Lung (tissue), 12 donors: ENCODE data around the gene PDE6G. TPM values are rescaled to one million over a fixed set of nuclear protein-coding genes. Genes with fewer than 3 reads are reported as not detected.
"Not testable (repeated sequence)": the region's sequence is repeated elsewhere in the genome, so short reads cannot be mapped to it uniquely, and the experiment has no call there.

Source experiments
- ATAC-seq: fragments of 200-7000 bp; cut with Tn5 transposase; one replicate; pipeline ENCODE4 v1.9.1; 2020; ENCODE audit warnings: moderate number of reproducible peaks; ENCODE audit not compliant: insufficient read depth, low FRiP score
- DNase-seq, 3 donors: peaks; one replicate each; pipeline ENCODE4 v3.0.0-alpha.2; 2013 to 2017
- H3K27ac ChIP-seq, 2 donors: one replicate each; pipeline ENCODE4 v1.5.1; 2013; ENCODE audit warnings: mild to moderate bottlenecking in 2 of 2, moderate library complexity in 2 of 2, control low read depth in 1 of 2, inconsistent platforms in 1 of 2, low read depth in 1 of 2, low read length in 1 of 2
- H3K27me3 ChIP-seq, 3 donors: one replicate each; pipeline ENCODE4 v1.5.1; 2013; ENCODE audit warnings: low read length in 2 of 3; ENCODE audit not compliant: control insufficient read depth in 3 of 3, insufficient read depth in 3 of 3
- H3K36me3 ChIP-seq, 4 donors: one replicate each; pipeline ENCODE4 v1.5.1; 2013; ENCODE audit warnings: low read length in 4 of 4, mild to moderate bottlenecking in 1 of 4, moderate library complexity in 1 of 4; ENCODE audit not compliant: control insufficient read depth in 4 of 4, insufficient read depth in 4 of 4
- H3K4me1 ChIP-seq, 5 donors: one replicate each; pipeline ENCODE4 v1.5.1; 2013; ENCODE audit warnings: low read length in 5 of 5, mild to moderate bottlenecking in 2 of 5, moderate library complexity in 1 of 5; ENCODE audit not compliant: control insufficient read depth in 5 of 5, insufficient read depth in 5 of 5
- H3K4me3 ChIP-seq: one replicate; pipeline ENCODE4 v1.5.1; 2013; ENCODE audit warnings: mild to moderate bottlenecking, control low read depth, moderate library complexity
- H3K9ac ChIP-seq, 2 donors: one replicate each; pipeline ENCODE4 v1.5.1; 2013; ENCODE audit warnings: low read length in 2 of 2, control low read depth in 1 of 2; ENCODE audit not compliant: insufficient read depth in 1 of 2
- H3K9me3 ChIP-seq, 4 donors: one replicate each; pipeline ENCODE4 v1.5.1; 2013; ENCODE audit warnings: low read length in 3 of 4, mild to moderate bottlenecking in 1 of 4, moderate library complexity in 1 of 4; ENCODE audit not compliant: control insufficient read depth in 4 of 4, insufficient read depth in 3 of 4
- CTCF ChIP-seq: IDR thresholded peaks from 2 replicates; pipeline ENCODE4 v1.5.1; 2012; ENCODE audit warnings: mild to moderate bottlenecking; ENCODE audit errors: control extremely low read depth, extremely low read depth
- WGBS, 2 donors: extraction: QIAGEN DNeasy Blood & Tissue Kit; methylation state at CpG; one replicate each; pipeline ENCODE4 v1.1.7; 2013; 5-methylcytosine and 5-hydroxymethylcytosine counted together
- polyA plus RNA-seq, 2 donors: library from polyadenylated mRNA; stranded (reverse); fragments of 200-250 nt; gene quantifications; one replicate each; pipeline ENCODE4 v1.2.1, GENCODE V29; 2013
- total RNA-seq, 2 donors: library from RNA; depleted of rRNA in 1 of 2; stranded (reverse); fragments of >200 nt in 1 of 2; gene quantifications; one replicate each; pipeline ENCODE4 v1.2.1, GENCODE V29; 2014 to 2021
- donor health status: control.
- donor health status: control.
- donor health status: Bipolar disorder and iron deficiency.
- donor health status: healthy.
- donor health status: DM: yes; HTN: yes; CAD: no.

The PDE6G gene
- total and polyA plus RNA-seq, 4 donors: 1.8 to 2.1 (median 1.8) TPM; not detected in 1

- 80 to 90% methylated on average over 11 of the region's 11 CpGs for WGBS, 2 donors
- H3K27me3 ChIP-seq: no peaks in the 10 kb centered on the region
- H3K36me3 ChIP-seq: peaks cover 34 to 44% (median 39%) of the 10 kb centered on the region in 4 donors
- no peak overlapping the region for H3K4me3 ChIP-seq
- no peak for TF ChIP-seq CTCF
- DNase-seq (peak; percentile 66 to 91 (median 85)), ATAC-seq (no peak)
- H3K27ac ChIP-seq: peak overlapping the region in 1 of 2 donors; percentile 55
- peak overlapping the region in 1 of 2 donors; percentile 14 for H3K9ac ChIP-seq
- H3K4me1 ChIP-seq: peaks cover 0 to 15% (median 8%) of the 10 kb centered on the region in 5 donors
- no peaks in the 10 kb centered on the region for H3K9me3 ChIP-seq
Measured at GRCh38 chr17:81621494-81622130, 34.7 kb downstream of the PDE6G start.

- peaks cover 0 to 15% (median 12%) of the 10 kb centered on the region in 5 donors for H3K4me1 ChIP-seq
- not testable (repeated sequence) for DNase-seq
Measured at GRCh38 chr17:81618307-81618706, 38.0 kb downstream of the PDE6G start.

DNA sequence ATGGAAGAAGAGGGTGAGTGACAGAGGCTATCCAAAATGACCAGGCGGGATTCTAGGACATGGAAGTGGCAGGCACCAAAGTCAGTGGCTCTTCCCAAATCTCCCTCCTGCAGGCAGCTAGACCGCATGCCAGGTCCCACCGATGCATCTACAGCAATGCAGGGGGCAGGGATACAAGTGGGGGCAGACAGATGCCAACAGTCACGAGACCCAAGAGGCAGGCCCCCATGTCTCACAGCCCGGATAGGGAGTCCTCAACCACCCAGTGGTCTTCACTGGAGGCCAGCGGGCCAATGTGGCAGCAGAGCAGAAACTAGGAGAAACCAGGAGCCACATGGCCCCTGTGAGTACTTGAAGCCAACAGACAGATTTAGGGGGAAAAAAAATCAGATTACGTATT, 39.5 kb downstream of the PDE6G start:
- no peak for TF ChIP-seq CTCF
- no peaks in the 10 kb centered on the region for H3K9me3 ChIP-seq
- H3K27ac ChIP-seq: no peak overlapping the region
- 60 to 78% methylated on average over 7 of the region's 7 CpGs for WGBS, 2 donors
- H3K36me3 ChIP-seq: peaks cover 4 to 39% (median 27%) of the 10 kb centered on the region in 4 donors
- no peak for ATAC-seq
- H3K27me3 ChIP-seq: no peaks in the 10 kb centered on the region
- no peak overlapping the region for H3K9ac ChIP-seq
- no peak for DNase-seq
- no peak overlapping the region for H3K4me3 ChIP-seq
- peaks cover 0 to 12% (median 8%) of the 10 kb centered on the region in 5 donors for H3K4me1 ChIP-seq

More at GRCh38 chr17:81618307-81618706, 38.0 kb downstream of the PDE6G start:
- H3K36me3 ChIP-seq: peaks cover 10 to 38% (median 24%) of the 10 kb centered on the region in 4 donors
- not testable (repeated sequence) for H3K9me3 ChIP-seq, H3K4me3 ChIP-seq, H3K27ac ChIP-seq, H3K9ac ChIP-seq, ATAC-seq, H3K27me3 ChIP-seq
- 98 to 99% methylated on average over 19 to 31 of the region's 36 CpGs for WGBS, 2 donors

DNA sequence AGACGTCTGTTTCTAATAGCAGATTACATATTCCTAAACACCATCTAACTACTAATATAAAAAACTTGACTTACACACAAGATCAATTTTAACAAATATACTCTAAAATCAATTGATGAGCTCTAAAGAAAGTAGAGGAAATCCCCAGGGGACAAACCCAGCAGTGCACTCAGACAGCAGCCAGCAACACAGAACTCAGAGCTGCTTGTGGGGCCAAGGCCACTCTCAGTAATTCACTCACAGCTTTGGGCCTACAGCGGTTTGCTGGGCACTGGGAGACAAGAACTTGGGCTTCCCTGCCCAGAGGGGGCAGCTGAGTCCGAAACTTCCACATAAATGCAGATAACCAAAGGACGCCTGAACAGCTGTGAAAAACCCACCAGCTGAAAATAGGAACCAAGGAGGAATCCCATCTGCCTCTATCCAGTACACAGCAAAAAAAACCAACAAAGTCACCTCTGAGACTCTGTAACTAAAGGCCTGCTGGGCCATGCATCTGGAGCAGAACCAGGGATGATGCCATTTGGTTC, 40.9 kb downstream of the PDE6G start:
- no peaks in the 10 kb centered on the region for H3K27me3 ChIP-seq
- H3K27ac ChIP-seq: no peak overlapping the region
- H3K4me3 ChIP-seq: no peak overlapping the region
- H3K9me3 ChIP-seq: no peaks in the 10 kb centered on the region
- no peak for ATAC-seq
- H3K4me1 ChIP-seq: peaks cover 0 to 5% (median 1%) of the 10 kb centered on the region in 5 donors
- no peak for DNase-seq
- H3K9ac ChIP-seq: no peak overlapping the region
- H3K36me3 ChIP-seq: peaks cover 0 to 32% (median 15%) of the 10 kb centered on the region in 4 donors
- no peak for TF ChIP-seq CTCF
- 93 to 96% methylated on average over 4 of the region's 4 CpGs for WGBS, 2 donors
